GM21737 (cell line): ENCODE data around the gene CIBAR2.

Experiments used
- ATAC-seq: cut with Tn5 transposase; IDR thresholded peaks from one replicate; pipeline ENCODE4 v1.9.1; 2021; ENCODE audit warnings: mild to moderate bottlenecking, moderate library complexity; ENCODE audit not compliant: unreplicated experiment

The CIBAR2 gene

DNA sequence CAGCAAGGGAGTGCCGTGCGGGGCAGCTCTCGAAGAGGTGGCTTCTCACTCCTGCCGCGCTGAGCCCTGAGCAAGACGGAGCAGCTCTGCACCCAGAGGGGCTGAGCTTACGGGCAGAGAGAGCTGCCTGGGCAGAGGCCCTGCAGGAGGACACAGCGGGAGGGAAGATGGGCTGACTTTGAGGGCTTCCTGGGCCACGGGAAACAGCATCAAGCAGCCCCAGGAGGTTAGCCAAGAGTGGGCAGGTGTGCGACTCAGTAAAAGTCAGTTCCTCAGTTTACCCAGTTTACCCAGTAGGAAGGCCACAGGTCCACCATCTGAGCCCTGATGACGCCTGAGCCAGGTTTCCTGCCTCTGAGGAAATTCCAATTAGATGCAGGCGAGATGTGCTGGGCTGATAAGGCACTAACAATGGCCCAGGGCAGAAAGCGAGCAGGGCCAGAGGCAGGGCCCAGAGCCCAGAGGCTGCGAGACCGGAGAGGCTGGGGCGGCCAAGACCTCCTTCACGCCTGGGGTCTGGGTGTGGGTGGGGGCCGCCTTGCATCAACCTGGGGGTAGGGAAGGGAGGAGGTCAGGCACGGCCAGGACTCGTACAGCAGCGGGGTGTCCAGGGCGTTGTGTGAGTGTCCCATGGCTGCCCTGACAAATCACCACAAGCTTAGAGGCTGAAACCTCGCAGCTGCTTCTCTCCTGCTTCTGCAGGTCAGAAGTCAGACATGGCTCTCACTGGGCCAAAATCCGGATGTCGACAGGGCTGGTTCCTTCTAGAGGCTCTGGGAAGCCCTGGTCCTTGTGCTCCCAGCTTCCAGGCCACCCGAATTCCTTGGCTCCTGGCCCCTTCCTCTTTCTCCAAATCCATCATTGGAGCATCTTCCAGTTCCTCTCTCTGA, 32.0 kb upstream of the CIBAR2 start:
- ATAC-seq, result no peak

DNA sequence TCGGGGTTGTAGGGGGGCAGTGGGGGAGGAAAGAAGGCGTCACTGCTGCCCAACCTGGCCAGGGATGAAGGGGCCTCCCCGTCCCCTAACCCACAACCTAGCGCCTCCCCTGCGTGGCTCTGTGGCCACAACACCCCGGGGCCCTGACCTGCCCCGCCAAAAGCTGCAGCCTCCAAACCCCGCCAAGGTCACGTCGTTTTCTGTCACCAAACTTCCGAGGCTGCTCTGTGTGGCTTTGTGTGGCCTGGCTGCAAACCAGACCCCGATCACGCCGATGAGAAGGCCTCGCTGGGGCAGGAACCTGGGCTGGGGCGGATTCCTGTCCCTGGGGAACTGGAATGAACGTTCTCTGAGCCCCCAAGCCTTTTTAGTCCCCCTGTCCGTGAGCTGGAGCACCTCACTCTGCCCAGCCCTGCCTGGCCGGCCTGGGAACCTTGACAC, 30.5 kb upstream of the CIBAR2 start:
- ATAC-seq, result no peak

DNA sequence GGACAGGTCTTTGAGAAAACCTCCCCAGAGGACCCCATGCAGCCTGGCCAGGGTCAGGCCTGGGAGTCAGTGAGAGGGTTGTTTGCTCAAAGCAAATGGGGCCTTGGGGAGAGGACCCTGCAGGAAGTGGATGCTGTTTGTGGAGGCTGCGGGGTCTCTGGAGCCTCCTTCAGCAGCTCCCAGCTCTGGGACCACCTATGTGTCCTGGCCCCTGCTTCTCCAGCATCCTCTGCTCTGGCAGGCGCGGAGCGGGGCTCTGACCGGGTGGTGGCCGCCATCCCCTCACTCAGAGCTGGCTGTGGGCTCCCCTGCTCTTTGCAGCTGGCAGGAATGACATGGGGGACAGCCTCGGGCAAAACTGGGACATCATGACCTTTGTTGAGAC, 29.8 kb upstream of the CIBAR2 start:
- no peak for ATAC-seq

DNA sequence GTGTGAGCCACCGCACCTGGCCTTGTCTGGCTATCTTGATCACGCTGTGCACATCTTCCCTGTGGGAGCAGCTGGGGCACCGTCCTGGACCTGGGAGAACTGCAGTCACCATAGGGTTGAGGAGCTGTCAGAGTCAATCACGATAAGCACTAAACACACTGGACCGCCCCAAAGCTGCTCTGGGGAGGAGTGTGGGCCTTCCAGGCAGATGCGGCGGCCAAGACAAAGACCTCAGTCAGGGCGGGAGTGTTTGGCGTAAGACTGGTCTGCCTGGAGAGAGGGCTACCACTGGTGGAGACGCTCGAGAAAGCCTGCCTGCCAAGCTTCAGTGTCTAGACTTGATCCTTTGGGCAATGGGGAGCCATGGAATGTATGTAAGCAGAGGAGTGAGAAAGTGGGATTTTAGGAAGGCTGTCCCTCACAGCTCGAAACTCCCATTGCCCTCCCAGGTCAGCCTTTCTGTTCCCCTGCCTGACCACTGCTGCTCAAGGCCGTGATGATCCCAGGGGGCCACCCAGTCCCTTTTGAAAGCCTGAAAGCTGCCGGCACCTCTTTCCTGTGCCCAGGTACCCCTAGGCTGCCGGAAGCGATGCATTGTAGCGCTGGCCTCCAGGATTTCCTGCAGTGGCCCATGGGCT, 29.3 kb upstream of the CIBAR2 start:
- ATAC-seq, result no peak

DNA sequence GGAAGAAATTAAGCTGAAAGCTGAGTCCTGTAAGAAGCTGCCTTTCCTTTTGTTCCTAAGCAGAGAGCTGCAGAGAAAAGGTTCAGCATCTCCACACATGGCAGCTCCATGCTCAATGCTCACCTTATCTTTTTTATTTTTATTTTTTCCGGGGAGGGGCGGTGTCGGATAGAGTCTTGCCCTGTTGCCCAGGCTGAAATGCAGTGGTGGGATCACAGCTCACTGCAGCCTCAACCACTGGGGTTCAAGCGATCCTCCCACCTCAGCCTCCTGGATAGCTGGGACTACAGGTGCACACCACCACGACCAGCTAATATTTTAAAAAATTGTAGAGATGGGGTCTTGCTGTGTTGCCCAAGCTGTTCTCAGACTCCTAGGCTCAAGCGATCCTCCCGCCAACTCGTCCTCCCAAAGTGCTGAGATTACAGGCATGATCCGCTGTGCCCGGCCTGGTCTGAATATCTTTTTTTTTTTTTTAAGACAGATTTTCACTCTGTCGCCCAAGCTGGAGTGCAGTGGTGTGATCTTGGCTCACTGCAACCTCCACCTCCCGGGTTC, 28.3 kb upstream of the CIBAR2 start:
- no peak for ATAC-seq

DNA sequence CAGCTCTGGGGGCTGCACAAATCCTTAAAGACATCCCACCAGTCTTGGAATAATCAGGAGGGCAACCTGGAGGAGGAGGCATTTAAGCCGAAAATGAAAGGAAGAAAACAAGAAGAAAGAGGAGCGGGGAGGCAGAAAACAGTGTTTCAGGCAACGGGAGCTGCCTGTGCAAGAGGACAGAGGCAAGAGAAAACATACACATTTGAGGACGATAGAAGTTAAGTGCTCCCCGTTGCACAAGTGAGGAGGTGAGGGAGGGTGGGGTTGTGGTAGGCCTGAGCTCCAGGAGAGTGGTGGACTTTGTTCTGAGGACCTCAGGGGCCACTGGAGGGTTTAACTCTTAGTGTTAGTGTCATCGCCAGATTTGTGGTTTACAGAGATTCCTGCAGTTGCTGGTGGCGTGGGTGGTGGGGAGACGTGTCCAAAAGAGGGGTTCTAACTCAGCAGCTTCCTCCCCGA, 27.6 kb upstream of the CIBAR2 start:
- no peak for ATAC-seq

DNA sequence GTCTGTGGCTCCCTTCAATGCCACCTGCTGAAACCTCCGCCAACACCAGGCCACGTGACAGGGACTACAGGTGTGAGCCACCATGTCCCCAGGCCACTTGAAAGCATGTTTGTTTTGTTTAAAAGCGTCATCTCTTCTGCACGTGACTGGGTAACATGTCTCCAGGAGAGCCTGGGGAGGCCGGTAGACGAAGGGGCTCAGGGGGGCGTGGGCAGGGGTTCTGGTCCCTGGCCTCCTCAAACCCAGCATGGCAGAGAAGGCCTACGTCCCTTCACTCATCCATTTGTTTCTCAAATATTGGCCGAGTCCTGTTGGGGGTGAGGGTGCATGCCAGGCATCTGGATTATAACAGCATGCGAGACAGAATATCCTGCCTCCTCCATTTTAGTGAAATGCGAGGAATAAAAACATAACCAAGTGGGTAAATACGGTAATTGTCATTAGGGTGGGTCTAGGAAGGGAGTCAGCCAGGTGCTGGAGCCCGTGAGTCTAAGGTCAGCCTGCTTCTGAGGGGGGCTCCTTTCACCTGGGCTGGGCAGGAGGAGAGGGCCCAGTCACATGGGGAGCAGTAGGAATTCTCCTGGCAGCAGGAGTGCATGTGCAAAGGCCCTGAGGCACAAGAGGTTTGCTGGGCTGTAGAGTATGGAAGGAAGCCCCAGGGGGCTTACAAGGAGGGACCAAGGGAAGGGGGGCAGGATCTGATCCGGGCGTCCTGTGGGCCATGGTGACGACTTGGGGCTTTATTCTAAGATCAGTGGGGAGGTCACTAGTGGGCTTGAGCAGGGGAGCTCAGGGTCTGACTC, 26.8 kb upstream of the CIBAR2 start:
- ATAC-seq, result no peak

DNA sequence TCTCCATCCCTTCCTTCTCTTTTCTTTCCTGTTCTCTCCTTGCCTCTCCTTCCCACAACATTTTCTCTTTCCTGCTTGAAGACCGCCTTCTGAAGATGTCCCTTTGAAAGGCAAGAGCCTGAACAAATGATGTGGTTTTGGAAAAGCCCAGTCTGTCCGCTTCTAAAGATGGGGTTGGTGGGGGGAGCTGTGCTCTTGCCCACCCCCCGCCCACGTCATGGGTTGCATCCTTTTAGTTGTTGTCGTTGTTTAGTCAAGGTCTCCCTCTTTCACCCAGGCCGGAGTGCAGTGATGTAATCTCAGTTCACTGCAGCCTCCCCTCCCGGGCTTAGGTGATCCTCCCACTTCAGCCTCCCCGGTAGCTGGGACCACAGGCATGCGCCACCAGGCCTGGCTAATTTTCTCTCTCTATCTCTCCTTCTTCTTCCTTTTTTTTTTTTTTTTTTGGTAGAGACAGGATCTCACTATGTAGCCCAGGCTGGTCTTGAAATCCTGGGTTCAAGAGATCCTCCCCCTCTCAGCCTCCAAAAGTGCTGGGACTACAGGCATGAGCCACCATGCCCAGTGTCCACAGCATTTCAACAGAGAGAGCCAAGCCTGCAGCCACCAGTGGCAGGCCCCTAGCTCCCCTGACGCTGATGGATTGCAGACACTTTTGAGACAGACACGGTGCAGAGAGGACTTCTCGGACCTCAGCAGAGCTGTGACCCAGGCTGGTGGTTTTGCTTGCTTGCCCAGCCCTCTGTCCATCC, 26.0 kb upstream of the CIBAR2 start:
- no peak for ATAC-seq

DNA sequence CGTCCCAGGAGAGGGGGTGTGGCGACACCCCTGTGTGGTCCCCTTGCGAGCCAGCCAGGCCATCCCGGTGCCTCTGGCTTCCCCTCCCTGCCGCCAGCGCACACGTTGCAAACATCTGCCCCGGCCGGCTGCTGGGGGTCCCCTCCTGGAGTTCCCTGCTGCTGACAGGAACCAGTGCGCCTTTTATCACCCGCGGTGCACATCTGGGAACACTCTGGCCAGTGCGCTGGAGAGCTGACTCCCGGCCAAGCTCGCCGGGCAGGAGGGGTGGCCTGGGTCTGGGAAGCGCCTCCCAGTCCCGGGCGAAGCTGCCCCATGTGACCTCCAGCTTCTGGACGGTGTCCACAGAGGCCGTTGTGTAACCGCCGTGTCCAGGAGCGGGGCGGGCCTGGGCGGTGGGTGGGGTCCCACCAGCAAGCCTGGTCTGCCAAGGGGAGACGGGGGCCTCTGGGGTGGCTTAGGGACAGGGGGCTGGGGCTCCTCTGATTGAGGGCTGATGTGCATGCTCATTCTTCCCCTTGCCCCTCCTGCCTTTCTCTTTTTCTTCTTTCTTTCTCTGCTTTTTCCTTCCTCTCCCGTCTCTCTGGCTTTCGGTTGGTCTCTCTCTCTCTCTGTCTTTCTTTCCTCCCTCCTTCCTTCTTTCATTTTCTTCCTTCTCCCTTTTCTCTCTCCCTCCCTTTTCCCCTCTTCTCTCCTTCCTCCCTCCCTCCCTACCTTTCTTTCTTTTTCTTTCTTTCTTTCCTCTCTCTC, 25.2 kb upstream of the CIBAR2 start:
- ATAC-seq, result no peak

DNA sequence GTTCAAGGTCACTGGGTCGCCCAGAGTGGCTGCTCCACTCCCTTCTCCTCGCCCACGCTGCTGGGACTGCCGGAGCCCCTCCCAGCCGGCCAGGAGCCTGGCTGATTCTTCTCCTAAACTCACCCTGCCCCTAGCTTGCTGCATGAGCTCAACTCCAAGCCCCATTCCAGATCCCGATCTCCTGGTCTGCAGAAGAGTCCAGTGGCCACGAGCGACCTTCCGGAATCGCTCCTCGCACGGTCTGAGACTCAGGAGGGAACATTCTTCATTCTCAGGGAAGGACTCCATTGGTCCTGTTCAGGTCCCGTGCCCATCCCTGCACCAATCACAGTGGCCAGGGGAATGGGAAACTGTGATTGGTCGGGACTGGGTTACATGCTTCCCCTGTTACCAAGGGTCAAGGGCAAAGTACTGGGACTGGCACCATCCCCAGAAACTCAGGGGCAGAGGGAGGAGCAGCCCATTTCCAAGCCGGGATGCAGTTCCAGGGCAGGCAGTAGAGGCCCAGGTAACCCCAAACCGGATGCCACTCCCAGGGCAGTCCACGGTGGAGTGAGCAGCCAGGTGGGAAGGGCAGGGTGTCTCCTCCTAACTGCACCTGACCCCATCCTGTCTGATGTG, 24.5 kb upstream of the CIBAR2 start:
- ATAC-seq, result no peak

DNA sequence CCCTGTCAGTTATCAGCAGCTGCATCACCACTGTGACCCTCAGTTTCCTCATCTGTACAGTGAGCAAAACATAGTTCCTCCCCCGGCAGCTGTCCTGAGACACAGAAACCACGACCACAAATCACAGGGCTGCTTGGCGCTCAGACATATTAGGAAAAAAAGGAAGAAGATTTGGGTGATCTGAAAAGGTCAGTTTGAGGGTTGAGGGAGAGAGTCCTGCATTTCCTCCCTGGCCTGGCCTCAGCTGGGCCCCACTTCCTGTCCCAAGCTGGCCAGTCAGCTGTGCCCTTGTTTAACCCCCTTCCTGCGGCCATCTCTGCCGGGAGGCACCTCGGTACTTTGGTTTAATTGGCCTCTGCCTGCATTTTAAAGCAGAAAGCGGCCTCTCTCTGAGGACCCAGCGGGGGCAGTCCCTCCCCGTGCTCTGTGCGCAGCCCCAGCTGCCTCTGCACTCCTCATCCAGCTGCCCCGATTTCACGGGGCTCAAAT, 24.0 kb upstream of the CIBAR2 start:
- ATAC-seq, result no peak

DNA sequence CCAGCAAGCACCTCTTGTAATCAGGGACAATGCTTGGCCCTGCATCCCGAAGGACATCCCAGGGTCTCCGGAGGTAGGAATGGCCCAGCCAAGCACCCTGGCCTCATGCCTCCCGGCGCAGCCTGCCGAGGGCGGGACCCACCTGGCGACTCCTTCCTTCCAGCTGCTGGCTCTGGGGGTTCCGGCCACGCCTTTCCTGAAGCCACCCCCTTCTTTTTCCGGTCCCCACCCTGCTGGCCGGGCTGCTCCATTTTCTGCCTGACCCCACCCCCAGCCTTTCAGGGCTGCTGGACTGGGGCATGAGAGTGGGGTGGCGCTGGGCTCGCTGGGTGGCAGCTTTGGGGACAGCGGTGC, 22.5 kb upstream of the CIBAR2 start:
- ATAC-seq, result no peak

DNA sequence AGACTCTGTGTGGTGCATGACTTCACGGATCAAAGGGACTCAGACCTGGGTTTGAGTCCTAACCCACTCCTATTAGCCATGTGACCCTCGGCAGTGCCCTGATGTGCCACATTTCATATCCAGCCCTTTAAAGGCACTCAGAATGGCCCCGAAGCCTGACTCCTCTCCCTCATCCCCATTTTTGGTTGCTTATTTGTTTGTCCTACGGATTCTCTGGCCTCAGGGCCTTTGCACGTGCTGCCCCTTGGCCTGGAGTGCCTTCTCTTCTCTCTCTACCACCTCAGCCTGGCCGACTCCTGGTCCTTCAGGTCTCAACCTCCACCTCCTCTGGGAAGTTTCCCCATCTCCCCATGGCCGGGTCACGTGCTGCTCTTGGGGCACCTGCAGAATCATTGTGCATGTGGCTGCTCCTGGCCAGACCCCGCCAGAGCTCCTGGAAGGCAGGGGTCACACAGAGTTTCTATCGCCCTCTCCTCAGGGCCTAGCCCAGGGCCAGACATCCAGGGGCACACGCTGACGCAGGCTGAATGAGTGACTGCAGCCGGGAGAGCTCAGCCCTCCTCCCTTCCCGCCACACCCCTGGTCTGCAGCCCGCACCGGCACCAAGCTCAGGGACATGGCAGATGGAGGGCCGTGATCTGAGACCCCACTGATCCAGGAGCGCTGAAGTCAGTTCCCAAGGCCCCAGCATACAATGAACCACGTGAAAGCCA, 22.0 kb upstream of the CIBAR2 start:
- no peak for ATAC-seq

DNA sequence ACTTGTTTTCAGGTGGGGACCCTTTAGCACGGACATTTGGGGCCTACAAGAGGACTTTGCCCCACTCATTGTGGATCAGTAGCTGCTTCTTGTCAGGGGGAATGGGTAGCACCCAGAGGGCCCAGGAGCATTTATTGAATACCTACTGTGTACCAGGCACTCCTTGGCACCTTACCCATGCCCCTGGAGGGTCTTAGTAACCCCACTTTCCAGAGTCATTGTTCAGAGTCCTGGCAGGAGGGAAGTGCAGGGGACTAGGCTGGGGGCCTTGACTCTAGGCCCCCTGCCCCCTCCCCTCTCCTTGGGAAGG, 21.0 kb upstream of the CIBAR2 start:
- no peak for ATAC-seq

DNA sequence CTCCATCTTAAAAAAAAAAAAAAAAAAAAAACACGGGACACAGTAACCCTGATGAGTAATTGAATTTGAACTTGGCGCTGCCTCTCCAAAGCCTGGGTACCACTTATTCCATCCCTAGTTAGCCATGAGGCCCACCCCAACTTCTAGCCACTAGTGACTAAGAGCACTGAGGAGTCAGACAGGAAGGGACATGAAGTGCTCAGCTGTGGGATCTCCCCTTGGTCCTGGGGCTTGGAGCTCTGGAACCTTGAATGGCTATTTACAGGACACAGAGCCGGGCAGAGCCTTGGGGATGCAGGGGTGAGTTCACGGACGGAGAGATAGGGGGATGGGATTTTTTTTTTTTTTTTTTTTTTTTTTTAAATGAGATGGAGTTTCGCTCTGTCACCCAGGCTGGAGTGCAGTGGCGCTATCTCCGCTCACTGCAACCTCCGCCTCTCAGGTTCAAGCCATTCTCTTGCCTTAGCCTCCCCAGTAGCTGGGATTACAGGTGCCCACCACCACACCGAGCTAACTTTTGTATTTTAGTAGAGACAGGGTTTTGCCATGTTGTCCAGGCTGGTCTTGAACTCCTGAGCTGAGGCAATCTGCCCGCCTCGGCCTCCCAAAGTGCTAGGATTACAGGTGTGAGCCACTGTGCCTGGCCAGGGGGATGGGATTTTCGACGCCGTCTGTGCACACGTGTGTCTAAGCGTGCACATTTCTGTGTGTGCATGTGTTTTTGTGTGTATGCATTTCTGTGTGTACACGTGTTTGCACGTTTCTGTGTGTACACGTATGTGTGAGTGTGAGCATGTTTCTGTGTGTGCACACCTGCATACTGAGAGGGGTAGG, 20.4 kb upstream of the CIBAR2 start:
- ATAC-seq, result no peak

DNA sequence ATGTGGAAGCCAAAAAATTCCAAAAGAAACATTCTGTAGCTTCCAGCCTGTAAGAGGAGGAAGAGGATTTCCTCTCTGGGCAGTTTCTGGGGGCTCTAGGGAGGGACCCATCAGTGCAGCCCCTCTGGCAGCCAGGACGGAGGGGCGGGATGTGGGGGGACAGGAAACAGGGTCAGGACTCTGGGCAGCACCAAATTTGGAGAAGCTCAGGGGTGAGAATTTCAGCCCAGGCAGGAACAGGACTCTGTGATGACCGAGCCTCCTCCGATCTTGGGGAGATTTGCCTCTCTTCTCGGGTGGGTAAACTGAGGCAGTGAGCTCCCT, 18.4 kb upstream of the CIBAR2 start:
- ATAC-seq, result no peak

DNA sequence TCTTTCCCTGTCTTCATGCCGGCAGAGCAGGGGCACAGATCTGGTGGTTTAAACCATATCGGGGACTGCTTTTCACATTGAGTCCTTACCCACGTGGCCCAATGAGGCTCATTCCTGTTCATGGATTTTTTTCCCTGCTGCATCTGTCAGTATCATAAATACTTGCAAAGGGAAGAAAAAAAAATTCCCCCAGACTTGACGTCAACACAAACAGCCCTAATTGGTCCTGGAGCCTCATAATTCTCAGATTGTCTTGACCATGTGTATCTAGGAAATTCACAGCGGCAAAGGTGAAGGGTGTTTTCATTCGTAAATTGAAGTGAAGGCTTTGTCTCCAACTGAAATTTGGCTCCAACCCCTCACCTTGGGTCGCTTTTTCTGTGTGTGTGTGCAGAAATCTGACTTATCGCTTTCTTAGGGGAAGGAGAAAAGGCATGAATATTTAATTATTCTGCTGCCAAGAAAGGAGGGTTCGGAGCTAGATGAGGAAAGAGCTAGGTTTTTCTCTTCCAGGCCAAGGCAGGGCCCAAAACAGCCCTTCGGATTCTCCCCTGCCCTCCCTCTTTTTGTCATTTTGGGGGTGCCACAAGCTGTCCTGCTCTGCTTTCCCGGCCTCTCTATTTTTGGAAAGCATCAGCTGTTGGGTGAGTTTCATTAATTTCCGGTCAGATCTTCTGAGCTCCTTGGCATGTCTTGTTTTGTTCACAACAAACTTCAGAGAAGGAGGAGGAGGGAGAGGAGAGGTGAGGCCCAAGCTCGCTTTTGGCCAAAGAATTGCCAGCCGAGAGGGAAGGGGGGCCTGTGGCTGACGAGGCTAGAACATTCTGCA, 17.8 kb upstream of the CIBAR2 start:
- ATAC-seq, result no peak
